CD1c-positive myeloid dendritic cell (primary cell): ENCODE measurements around the gene ZFAND2B.

Source experiments
- DNase-seq: peaks from one replicate; pipeline ENCODE4 v3.0.0-alpha.2; 2016; ENCODE audit errors: extremely low spot score

ZFAND2B gene, protein sequence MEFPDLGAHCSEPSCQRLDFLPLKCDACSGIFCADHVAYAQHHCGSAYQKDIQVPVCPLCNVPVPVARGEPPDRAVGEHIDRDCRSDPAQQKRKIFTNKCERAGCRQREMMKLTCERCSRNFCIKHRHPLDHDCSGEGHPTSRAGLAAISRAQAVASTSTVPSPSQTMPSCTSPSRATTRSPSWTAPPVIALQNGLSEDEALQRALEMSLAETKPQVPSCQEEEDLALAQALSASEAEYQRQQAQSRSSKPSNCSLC

GRCh38 chr2:219206328-219207133 lies at the start of gene ZFAND2B:
Gene ZFAND2B, plus strand, starts transcription at chr2:219206782. Its CDS starts 206 bp downstream, at chr2:219206988.
- peak; percentile 98 for DNase-seq

DNA sequence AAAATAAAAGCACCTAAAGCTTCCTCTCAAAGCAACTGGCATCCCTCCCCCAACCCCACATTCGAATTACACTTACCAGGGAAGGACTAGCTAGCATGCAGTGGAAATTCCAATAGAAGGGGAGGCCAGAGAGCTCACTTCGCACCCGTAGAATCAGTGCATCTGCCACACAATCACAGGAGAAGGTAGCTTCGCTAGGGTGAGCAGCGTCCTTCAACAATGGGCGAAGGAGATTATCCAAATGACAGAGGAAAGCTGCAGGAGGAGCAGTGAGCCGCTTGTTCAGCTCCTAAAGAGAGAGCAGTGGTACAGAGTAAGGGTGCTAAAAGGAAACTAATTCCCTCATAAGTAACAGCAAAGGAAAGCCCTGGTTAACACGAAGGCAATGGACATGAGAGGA lies 49.2 kb upstream of the ZFAND2B start:
- no peak for DNase-seq

- DNase-seq = no peak
These were observed 48.6 kb upstream of the ZFAND2B start for GRCh38 chr2:219158025-219158424.

DNA sequence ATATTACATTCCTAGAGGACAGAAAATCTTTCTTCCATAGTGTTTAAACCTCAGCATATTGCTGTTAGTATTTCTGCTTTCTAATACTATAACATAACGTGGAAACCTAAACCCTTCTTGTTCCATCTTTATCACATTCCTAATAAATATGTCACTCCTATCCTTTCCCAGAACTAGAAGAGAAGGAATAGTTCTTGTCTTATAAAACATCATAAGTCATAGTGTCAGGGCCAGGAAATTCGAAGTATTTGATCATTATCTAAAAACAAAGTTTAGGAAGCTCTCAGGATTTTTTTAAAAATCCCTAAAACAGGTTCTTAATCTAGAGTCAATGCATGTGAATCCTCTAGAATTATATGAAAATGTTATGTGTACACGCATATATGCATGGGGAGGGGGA lies 48.0 kb upstream of the ZFAND2B start:
- no peak for DNase-seq

GRCh38 chr2:219159771-219160185 lies 46.8 kb upstream of the ZFAND2B start:
- no peak for DNase-seq

DNA sequence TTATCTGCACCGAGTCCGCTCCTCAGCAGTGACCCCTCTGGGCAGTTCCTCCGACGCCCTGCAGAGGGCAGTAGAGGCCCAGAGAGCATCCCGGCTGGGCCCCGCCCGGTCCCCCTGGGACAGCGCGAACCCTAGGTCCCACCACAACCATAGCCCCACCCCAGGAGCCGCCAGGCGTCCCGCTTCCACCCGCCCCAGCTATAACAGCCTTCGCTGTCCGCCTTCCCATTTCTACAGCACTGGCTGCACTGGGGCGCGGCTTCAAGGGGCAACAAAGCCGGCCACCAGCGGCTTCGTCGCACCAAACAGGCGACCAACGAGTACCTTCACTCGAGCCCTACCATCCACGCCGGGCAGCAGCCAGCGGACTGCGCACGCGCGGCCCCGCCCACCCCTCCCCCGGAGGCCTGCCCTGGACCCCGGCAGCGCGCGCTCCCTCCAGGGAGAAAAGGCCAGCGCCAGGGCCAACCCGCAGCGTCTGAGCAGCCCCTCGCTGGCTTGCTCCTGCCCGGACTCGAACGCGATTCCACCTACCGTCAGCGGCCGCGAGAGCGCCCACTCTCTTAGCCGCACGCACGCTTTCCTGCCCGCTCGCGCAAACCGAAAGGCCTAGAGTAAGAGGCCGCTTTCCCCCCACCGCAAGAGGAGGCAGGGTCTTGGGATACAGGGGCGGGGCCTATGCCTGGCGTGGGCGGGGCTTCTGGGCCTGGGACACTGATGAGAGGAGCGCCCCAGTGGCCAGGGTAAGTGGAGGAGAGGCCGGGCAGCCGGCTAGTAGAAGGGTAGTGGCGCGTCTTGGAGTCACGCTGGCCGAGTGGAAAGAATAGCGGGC lies 46.2 kb upstream of the ZFAND2B start, which contains the start of gene NHEJ1:
TSS of gene NHEJ1 (minus strand) at position 630 of the 832 bp plus-strand sequence. CDS start 2,453 bp downstream, outside the sequence.
- DNase-seq = peak; percentile 94

GRCh38 chr2:219161097-219161496 lies 45.5 kb upstream of the ZFAND2B start:
- no peak for DNase-seq

DNA sequence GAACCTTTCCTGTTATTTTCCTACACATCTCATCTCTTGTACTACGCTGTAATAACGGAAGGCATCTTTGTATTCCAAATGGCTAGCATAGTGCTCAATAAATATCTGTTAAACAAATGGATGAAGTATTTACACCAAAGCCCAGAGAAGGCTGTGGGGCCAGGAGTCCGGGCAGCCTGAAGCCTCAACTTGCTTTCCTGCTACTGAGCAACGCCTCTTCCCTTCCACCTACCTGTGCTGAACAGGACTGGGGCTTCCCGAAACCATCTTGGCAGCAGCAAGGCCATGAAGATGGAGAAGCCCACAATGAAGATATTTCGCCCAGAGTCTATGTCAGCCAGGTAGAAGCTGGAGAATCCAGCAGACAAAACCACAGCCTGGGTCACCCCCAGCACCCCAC lies 43.4 kb upstream of the ZFAND2B start:
- DNase-seq = no peak

- DNase-seq = no peak
These were observed 41.3 kb upstream of the ZFAND2B start for GRCh38 chr2:219165058-219165911.

- no peak for DNase-seq
These were observed 38.6 kb upstream of the ZFAND2B start for GRCh38 chr2:219167997-219168396.

DNA sequence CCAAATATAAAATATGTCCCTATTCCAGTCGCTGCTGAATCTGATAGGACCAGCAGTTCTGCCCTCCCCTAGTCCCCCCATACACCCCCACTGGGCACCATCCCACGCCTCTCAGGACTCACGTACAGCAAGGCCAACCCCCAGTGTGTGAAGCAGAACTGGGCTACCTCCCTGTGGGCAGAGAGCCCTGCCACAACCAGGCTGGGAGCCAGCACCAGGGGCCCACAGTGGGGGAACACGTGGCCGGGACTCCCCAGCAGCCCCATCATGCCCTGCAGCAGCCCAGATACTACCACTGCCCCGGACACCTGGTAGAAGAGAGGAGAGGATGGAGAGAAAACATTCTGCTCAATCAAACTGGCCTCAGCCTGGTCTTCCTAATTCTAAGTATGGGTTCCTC lies 38.1 kb upstream of the ZFAND2B start:
- peak; percentile 19 for DNase-seq

- no peak for DNase-seq
These were observed 37.6 kb upstream of the ZFAND2B start for GRCh38 chr2:219168932-219169331.

- DNase-seq = no peak
These were observed 36.5 kb upstream of the ZFAND2B start, which contains the start of gene SLC23A3 for GRCh38 chr2:219169930-219170654. Gene SLC23A3, minus strand, starts transcription at chr2:219170029. Its CDS starts 45 bp downstream, at chr2:219169984.

DNA sequence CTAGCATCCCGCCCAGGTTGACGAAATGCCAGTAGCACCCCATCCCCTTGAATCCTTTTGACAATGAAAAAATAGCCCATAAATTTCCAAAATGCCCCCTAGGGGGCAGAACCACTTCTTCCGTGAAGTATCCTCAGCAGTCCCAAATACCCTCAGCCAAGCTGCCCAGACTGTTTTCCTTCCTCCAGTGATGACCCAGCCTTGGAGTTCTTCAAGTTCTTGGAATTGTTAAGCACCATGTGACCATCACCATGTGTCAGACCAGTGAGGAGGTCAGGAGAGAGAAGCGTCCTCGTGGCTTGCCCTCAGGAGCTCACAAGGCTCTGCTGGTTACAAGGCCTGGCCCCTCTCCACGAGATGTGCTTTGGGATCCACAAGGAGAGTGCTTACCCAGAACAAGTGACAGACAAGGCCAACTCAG lies 35.3 kb upstream of the ZFAND2B start:
- peak; percentile 72 for DNase-seq

DNA sequence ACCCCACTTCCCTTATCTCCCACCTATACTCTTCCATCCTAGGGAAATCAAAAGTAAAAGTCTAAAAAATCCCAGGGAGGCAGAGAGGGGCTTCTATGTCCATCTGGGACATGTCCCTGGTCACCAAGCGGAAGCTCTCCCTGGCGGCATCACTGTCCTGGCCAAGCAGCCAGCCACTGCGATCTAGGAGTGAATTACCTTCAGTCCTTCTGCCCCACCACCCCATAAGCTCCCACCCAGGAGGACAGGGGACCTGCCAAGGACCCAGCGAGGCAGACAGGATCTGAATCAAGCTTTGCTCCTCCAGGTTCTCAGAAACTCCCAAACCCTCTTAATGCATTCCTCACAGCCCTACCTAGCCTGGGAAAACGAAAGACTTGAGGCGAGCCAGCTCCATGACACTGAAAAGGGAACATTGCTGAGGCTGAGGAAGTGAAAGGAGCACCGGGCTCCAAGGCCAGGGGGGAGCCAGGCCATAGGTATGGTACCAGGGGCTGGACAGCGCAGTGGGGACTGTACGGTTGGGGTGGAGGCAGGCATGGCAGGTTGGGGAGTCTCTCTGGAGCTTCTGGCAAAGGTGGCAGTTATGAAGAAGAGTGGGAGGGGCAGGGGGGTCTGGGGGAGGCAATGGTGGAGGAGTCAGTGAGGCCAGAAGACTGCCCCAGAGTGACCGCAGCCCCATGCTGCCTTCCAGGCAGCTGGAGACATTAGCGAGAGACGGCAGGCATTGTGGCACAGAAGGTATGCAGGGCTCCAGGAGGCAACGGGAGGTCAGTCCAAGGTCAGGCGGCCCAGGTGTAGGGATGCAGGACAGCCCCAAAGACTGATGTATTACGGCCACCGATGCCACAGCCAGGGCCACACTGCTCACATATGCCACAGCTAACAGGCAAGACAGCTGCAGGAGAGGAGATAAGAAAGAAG lies 34.1 kb upstream of the ZFAND2B start:
- DNase-seq = peak; percentile 16

DNA sequence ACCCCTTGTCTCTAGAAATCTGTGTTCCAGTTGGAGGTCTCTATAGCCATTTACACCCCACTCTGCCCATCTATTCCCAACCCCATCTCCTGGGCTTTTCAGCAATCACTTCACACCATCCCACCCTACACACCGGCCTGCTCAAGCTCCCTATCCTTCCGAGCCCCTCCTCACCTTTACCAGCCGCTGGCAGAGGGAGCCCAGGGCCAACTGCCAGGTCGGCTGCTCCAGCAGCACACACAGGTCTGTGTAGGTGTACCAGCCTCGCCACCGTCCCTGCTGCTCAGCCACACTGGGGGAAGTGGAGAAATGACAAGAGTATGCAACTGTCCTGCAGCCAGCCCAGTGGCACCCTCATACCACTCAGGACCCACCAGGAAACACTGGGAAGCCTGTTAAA lies 33.4 kb upstream of the ZFAND2B start:
- DNase-seq = no peak

GRCh38 chr2:219174146-219174545 lies 32.4 kb upstream of the ZFAND2B start:
- DNase-seq = no peak

DNA sequence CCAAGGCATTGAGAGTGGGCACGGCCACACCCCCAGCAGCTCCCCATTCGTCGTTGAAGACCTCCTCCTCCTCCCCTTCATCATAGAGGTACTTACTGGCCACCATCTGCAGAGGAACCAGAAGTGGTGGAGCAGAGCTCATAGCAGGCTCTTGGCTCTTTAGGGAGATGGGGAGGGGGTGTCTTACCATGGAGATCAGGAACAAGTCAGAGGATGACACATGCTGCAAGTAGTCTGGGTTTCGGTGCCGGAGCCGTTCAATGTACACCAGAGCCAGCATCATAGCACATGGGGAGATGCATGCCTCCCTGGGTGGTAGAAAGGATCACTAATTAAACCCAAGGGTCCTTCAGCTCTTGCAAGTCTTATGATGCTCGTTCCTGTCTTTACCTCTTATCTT lies 31.8 kb upstream of the ZFAND2B start:
- DNase-seq = no peak

DNA sequence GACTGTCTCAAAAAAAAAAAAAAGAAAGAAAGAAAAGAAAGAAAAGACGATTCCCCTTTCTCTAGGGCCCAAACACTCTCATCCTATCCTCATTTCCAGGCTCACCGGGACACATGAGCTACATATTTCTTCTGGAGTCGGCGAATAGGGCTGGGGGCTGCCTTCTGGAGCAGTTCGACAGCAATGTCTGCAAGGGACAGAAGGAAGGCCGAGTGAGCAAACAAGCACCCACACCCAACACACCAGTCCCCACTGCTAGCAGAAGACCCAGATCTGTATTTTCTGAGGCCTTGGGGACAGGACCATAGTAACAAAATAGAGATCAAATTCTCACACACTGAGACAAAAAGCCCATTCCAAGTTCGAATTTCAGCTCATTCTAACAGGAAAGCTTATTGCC lies 31.1 kb upstream of the ZFAND2B start:
- DNase-seq = no peak
